HG03378 (cell line): ENCODE results near the gene CD46.
A peak's percentile ranks its signal among the peaks of the same experiment; 100 is the strongest.

Experiments used
- ATAC-seq: cut with Tn5 transposase; IDR thresholded peaks from one replicate; pipeline ENCODE4 v1.9.1; 2021; ENCODE audit warnings: mild to moderate bottlenecking, moderate library complexity; ENCODE audit not compliant: unreplicated experiment

CD46 gene

GRCh38 chr1:207812778-207813511 is 61.1 kb downstream of the CD46 start:
- no peak for ATAC-seq

GRCh38 chr1:207813512-207813881 is 61.6 kb downstream of the CD46 start:
- ATAC-seq = no peak

- ATAC-seq = no peak
Measured at GRCh38 chr1:207813946-207814345, 62.1 kb downstream of the CD46 start.

- ATAC-seq = no peak
Measured at GRCh38 chr1:207814469-207814868, 62.6 kb downstream of the CD46 start.

- ATAC-seq = no peak
Measured at GRCh38 chr1:207815466-207815865, 63.6 kb downstream of the CD46 start.

- ATAC-seq = no peak
Measured at GRCh38 chr1:207815913-207816291, 64.0 kb downstream of the CD46 start.

- no peak for ATAC-seq
Measured at GRCh38 chr1:207817166-207817565, 65.3 kb downstream of the CD46 start.

- ATAC-seq = no peak
Measured at GRCh38 chr1:207817778-207818751, 66.2 kb downstream of the CD46 start.

GRCh38 chr1:207818971-207819451 is 67.2 kb downstream of the CD46 start:
- no peak for ATAC-seq

GRCh38 chr1:207820568-207821463 is 69.0 kb downstream of the CD46 start:
- ATAC-seq = no peak

GRCh38 chr1:207821464-207822045 is 69.7 kb downstream of the CD46 start:
- ATAC-seq = no peak

- peak; percentile 27 for ATAC-seq
Measured at GRCh38 chr1:207822124-207822601, 70.3 kb downstream of the CD46 start.

- peak; percentile 67 for ATAC-seq
Measured at GRCh38 chr1:207822602-207823451, 71.0 kb downstream of the CD46 start.

GRCh38 chr1:207823531-207823879 is 71.7 kb downstream of the CD46 start:
- ATAC-seq = no peak

- peak; percentile 24 for ATAC-seq
Measured at GRCh38 chr1:207823880-207824566, 72.2 kb downstream of the CD46 start.

- no peak for ATAC-seq
Measured at GRCh38 chr1:207824691-207825408, 73.0 kb downstream of the CD46 start.

GRCh38 chr1:207825409-207825695 is 73.5 kb downstream of the CD46 start:
- ATAC-seq = no peak

- ATAC-seq = peak; percentile 64
Measured at GRCh38 chr1:207825719-207826556, 74.1 kb downstream of the CD46 start.
